Activated CD8-positive, alpha-beta memory T cell treated with anti-CD3 and anti-CD28 coated beads for 24 hours (primary cell): Measurements from ENCODE around the gene IFNW1.
"Not testable (repeated sequence)": the region's sequence is repeated elsewhere in the genome, so short reads cannot be mapped to it uniquely, and the experiment has no call there.

Experiments used
- DNase-seq: peaks from one replicate; pipeline ENCODE4 v3.0.0-alpha.2; 2020

IFNW1 gene

DNA sequence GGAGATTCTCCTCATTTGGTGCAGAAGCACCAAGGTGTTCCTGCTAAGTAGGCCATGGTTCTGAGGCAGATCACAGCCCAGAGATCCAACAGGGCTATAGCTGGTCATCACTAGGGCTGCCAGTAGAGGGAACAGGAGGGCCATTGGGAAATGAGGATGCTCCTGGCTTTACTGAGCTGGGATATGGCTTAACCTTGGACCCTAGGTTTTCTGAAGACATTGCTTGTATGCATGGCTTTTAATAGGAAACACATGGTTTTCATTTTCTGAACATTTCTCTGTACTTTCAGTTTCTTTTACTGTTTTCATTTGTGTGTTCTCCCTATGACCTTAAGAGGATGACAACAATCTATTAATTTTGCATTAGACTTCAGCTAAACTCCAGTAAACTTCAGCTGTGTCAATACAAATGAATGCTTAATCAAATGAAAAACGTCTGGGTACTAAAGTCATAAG lies at the start of gene IFNW1:
Gene IFNW1 (minus strand): TSS at position 406 of the 456 bp plus-strand sequence. CDS start 262 bp downstream, at position 144.
- no peak for DNase-seq

DNA sequence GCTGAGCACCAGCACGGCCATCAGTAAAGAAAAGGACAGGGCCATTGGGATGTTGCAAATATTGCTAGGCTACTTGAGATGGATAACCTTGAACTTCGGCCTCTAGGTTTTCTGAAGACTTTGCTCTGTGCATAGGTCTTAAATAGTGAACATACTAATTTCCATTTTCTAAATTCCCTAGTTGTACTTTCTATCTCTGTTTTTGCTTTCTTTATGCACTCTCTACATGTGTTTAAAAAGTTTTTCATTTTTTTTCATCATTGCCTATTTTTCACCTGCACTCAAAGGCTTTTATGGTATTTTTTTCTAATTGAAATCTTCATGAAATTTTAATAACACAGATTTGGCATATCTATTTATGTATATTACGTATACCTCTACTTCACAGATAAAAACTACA lies 45.9 kb upstream of the IFNW1 start, which contains the start of gene IFNA4:
Gene IFNA4 (minus strand): TSS at position 101 of the 400 bp plus-strand sequence. CDS start 56 bp downstream, at position 45.
- not testable (repeated sequence) for DNase-seq

DNA sequence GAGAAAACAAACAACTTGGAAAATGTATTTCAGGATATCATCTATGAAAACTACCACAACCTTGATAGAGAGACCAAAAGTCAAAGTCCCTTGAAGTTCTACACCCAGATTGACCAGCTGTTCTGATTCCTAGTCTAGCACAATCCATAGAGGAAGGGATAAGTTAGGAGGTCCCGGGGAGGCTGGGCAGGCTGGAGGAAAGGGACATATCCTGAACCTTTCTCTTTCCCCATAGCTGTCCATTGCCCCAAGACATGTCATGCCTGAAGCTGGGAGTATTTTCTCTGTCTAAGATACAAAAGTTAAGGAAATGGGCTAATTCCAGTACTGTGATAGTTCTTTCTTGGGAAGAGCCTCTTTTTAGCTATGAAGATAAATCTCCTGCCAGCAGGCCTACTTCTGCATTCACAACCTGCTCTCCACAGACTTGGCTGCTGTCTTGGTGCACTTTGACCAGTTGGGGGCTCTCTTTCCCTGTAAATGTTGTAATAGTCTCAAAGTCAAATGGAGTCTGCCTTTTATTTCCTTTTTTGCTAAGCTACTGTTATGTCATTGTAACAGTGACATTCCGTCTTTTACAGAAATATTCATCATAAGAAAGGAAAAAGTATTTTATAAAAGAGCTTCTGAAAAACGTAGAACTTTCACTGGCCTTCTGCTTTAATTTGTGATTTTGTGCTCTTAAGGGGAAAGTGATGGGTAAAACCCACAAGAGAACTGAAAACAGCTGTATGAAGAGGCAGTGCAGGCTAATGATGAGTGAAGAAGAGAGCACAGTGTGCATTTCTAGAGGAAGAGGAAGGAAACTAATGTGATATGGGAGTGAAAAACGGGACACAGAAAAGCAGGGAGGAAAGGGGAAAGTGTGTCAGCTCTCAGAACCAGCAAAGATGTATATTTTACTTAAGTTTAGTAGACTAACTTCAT lies 41.4 kb upstream of the IFNW1 start:
- not testable (repeated sequence) for DNase-seq

DNA sequence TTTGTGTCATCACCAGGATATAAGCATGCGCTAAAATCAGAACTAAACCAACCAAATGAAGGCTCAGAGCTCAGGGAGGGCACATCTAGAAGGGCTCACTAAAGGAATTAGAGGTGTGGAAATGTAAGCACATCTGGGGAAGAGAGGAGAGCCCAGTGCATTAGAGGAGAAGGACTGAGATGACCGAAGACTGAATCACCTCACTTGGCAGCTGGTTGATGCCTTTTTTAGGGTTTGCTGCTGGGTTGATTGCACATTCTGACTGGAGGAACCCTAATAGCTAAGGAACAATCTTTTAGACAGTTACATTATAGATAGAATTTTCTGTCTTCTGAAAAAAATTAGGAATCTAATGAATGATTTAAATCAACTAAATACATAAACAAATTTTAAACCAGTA lies 33.0 kb upstream of the IFNW1 start:
- no peak for DNase-seq

DNA sequence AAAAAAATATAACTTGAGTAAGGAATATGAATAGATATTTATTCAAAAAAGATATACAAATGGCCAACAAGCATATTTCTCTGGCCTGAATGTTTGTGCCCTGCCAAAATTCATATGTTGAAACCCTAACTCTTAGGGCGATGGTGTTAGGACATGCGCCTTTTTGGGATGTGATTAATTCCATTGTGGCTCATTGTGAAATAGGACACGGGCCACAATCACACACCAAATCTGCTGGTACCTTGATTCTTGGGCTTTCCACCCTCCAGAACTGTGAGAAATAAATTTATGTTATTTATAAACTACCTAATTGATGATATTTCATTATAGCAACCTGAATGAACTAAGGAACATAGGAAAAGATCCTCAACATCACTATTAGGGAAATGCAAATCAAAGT lies 30.5 kb upstream of the IFNW1 start:
- no peak for DNase-seq

DNA sequence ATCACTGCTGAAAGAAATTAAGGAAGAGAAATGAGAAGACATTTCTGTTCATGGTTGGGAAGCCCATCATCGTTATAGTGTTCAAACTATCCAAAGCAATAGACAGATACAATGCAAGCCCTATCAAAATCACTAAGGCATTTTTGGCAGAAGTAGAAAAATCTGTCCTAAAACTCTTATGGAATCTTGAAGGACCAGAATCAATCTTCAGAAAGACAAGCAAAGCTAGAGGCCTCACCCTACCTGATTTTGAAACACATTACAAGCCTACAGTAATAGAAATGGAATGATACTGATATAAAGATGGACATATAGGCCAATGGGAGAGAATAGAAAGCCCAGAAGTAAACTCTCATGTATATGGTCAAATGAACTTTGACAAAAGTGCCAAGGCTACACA lies 29.7 kb upstream of the IFNW1 start:
- no peak for DNase-seq

DNA sequence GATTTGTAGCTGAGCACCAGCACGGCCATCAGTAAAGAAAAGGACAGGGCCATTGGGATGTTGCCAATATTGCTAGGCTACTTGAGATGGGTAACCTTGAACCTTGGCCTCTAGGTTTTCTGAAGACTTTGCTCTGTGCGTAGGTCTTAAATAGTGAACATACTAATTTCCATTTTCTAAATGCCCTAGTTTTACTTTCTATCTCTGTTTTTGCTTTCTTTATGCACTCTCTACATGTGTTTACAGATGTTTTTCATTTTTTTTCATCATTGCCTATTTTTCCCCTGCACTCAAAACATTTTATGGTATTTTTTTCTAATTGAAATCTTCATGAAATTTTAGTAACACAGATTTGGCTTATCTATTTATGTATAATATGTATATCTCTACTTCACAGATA lies 24.9 kb upstream of the IFNW1 start, which contains the start of gene IFNA21:
Gene IFNA21 (minus strand): TSS at position 101 of the 400 bp plus-strand sequence. CDS start 48 bp downstream, at position 53.
- not testable (repeated sequence) for DNase-seq

DNA sequence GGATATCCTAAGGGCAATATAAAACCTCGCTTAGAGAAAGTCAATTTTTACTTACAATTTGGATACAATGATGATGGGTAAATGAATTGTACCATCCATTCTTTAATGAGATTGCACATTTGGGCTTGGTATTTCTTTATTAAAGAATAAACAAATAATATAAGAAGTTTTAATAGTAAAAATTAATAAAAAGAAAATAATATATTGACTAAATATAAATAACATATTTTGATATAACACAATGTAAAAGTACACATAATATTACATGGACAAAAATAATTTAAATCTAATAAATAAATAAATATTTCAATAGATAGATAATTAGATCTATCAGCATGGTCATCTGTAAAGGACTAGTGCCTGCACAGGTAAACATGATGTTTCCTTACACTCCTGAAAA lies 23.9 kb upstream of the IFNW1 start:
- no peak for DNase-seq

DNA sequence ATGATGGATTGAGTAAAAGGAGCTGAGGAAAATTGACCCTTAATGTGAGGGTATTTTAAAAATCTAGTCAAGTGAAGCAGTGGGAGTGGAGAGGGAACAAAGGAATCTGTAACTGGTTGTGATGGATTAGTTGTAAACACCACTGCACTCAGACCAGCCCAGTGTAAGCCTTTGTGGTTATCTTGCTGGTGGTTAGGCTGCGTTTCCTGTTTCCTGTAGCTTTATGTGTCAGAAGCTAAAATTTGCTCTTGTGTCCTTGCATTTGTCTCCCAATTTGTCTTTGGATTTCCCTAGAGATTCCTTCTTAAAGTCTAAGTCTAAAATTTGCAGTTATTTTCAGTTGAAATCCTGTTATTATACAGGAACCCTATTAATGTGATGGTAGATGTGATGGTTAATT lies 18.5 kb upstream of the IFNW1 start:
- DNase-seq: no peak

DNA sequence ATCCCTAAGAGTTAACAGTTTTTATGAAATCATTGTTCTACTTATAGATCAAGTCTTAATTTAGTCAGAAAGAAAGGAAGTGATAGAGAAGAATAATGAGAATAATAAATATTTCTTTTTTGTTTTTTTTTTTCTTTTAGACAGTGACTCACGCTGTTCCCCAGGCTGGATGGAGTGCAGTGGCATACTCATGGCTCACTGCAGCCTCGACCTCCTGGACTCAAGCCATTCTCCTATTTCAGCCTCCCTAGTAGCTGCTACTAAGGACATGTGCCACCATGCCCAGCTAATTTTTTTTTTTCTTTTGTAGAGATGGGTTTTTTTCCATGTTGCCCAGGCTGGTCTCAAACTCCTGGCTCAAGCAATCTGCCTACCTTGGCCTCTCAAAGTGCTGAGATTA lies 13.9 kb upstream of the IFNW1 start:
- no peak for DNase-seq

DNA sequence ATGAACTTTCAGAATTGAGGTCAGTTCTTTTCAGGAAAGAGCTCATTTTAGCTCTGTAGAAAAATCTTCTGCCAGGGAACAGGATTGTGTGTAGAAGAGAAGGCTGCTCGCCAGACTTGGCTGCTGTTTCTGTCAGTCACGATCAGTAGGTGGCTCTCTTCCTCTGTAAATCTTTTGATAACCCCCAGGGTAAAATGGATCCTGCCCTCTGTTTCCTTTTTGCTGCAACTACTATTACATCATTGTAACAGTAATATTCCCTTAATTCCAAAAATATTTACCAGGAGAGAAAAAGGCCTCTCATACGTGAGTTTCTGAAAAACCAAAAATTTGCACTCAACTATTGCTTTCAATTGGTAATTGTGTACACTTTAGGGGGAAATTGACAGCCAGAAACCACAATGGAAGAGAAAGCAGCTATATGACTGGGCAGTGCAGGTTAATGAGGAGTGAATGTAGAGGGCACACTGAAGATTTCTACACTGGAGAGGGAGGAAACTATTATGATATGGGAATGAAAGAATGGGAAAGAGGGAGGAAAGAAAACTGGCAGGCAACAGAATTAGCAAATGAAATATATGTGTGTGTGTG lies 12.5 kb upstream of the IFNW1 start:
- no peak for DNase-seq

DNA sequence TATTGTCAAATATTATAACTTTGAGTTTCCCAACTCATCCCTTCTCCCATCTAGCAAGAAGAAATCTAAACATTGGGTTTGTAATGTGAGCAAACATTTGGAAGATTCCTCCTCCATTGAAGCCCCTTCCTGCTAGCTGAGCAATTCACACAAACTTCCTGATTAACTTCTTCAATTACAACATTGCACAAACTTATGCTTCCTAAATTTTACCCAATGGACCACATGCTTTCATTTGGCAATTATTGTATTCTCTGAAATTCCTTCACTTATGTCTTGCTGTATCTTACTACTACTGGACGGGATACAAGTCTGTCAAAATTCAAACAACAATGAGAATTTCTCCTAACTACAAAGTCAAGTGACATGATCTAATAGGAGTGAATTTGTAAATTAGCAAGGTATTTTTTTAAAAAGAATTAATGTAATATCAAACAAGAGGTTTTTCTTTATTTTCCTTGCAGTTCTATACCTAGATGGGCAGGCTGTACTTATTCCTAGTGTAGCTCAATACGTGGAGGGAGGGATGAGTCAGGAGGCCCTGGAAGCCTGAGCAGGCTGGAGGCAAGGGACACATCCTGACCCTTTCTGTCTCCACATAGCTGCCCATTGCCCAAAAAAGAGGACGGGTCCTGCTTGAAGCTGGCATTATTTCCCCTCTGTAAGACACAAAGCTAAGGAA lies 11.8 kb upstream of the IFNW1 start:
- DNase-seq: no peak

DNA sequence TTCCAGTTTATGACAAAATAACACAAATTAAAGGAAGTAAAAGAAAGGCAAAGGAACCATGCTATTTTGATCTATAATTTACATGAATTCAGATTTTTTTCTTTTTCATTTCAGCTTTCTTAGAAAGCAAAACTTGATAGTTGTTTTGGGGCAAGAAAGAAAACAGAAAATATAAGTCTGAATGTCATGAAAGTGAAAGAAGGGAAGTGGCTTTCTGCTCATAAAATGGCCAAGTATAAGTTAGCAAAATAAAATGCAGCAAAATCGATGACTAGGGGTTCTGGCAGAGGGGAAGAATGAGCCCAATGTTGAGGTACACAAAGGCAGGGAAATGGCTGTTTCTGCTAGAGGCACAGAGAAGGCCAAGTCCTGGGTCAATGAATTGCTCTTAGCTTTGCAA lies 3.0 kb upstream of the IFNW1 start:
- DNase-seq: no peak

DNA sequence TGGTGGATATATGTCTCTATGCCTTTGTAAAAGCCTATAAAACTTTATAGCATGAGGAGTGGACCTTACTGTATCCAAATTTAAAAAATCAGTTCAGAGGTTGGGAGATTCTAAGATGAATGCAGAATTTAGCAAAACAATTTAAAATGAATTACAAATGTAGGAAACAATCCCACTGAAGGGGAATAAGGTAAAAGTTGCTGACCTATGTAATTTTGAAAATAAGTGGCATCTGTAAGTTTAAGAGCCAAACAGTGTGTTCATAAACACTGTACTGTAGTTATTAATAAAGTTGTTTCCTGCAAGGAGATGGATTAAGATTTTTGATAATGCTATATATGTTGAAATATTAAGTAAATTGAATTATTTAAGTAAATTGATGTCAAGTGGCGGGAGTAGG lies 4.6 kb downstream of the IFNW1 start:
- no peak for DNase-seq

DNA sequence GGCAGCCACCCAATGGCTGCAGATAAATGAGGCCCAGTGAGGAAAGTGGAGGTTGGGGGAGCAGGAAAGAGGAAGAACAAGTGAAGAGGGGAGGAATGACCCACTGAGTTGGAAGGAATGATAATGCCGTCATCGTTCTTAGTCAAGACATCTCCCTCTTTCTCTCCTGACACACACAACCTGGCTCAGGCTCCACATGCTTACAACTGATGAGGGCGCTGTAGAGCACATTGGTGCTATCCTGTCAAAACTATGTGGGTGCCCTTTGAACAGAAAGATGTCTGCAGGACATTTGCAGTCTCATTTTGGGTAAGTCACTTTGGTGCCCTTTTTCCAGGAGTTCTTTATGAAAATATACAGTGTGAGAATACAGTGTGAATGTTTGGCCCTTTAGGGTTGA lies 5.9 kb downstream of the IFNW1 start:
- DNase-seq: no peak

DNA sequence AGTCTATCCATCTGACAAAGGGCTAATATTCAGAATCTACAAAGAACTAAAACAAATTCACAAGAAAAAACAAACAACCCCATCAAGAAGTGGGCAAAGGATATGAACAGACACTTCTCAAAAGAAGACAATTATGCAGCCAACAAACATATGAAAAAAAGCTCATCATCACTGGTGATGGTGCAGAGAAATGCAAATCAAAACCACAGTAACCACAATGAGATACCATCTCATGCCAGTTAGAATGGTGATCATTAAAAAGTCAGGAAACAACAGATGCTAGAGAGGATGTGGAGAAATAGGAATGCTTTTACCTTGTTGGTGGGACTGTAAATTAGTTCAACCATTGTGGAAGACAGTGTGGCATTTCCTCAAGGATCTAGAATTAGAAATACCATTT lies 13.4 kb downstream of the IFNW1 start:
- not testable (repeated sequence) for DNase-seq

DNA sequence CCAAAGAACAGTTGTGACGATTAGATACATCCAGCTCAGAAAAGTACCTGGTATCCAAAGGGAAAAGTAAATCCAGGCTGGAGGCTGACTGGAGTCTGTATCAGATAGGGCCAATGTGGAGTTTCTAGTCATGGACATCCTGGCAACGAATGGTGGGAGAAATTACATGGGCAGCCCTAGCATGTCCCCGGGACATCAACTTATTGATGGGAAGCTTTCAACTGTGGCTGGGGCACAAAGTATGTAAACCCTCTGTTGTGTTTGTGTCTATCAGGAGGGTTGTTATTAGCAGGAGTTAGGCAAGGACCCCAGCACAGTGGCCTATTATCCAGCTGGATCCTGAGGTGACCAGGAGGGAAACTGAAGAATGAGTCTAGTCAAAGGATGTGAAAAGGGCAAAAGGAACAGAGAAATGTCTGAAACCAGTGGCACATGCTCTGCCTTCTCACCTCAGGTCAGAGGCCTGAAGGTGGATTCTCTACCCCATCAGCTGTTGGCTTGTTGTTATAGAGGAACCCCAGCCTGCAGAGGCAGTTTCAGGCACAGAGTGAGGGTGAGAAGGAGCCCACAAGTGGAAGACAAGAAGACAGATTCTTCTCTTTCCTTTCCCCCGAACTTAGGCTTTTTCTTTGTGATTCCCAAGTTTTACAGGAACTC lies 19.9 kb downstream of the IFNW1 start:
- no peak for DNase-seq

DNA sequence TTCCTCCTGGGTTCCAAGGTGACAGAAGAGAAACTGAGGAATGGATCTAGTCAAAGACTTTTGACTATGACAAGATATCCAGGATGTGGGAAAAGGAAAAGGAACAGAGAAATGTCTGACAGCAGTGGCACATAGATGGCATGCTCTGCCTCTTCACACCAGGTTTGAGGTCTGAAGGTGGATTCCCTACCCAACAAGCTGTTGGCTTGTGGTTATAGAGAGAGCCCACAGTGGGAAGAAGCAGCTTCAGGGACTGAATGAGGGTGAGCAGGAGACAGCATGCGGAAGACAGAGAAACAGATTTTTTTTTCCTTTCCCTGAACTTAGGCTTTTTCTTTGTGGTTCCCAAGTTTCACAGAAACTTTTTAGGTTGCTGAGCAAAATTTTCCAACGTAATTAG lies 20.6 kb downstream of the IFNW1 start:
- DNase-seq: no peak

DNA sequence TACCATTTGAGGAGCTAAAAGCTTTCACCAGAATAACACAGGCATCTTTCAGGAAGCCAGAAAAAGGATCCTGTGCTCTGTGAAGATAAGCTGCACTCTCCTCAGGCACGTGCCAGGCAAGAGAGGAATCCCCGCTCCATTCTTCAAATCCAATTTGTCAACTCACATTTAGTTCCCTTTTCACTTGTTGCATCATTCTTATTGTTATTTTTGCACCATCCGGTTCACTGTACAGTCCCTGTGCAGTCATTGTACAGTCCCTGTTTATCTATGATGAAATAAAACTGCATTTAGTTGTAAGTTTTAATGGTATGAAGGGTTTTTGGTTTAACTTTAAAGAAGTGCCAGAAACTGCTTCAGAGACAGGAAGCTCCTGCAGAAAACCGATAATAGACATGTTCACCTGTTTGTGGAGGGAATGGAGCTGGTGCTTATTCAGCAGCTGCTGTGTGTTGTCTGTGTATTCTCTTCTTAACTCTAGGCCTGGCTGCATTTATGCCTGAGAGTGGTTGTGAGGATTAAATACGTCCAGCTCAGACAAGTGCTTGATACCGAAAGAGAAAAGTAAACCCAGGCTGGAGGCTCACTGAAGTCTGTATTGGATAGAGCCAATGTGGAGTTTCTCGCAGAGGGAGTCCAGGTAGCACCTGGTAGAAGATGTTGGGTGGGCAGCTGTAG lies 22.4 kb downstream of the IFNW1 start:
- DNase-seq: no peak

DNA sequence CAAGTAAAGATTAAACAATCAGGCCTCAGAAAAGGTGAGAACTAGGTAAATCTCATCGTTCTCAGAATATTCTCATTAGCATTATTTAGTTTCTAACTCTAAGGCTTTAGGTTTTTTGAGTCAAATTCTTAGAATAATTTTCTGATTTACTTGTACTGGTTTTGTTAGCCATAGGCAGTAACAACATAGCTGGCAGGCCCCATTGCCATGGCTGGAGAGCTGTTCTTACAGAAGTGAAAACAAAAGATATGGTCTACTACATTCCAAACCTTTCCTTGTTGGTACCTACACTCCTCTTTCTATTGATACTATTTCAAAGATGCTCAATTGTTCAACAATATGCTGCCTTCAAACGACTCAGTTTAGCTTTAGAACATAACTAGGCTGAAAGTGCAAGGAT lies 27.3 kb downstream of the IFNW1 start:
- no peak for DNase-seq

DNA sequence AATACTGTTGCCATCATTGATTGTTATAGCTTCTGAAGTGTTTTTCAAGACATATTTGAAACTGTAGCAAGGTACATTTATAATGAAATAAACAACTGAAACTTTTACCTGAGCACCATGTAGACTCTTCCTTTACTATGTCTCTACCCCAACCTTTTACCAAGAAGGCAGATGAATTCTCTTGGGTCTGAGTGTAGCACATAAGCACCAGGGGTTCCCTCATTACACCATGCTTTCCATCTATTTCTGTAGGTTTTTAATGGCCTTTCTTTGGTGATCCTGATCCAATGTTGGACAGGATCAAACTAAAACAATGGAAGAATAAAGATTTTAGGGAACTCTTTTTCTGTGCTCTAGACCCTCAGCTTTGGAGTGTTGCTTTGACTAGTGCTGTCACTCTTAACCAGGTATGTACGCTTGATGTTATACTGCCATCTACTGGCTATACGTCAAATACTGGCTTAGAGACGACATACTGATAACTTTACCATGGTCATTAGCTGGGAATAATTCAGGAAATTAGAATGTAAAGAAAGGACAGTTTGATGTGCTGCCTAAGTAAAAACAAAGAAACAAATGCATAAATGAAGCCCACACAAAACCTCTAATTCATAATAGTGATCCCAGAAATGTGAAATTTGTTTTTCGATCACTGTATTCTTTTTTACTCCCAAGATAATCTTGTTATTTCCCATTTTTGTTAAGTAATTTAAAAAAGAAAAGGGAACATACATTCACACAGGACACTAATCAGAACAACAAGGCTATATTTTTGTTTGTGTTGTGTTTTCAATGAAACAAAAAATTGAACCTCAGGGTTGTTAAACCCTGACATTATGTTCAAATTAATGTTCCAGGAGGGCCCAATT lies 30.7 kb downstream of the IFNW1 start:
- DNase-seq: no peak
